ENCODE measurements around the gene B3GNT9. TPM values are rescaled to one million over a fixed set of nuclear protein-coding genes. Genes with fewer than 3 reads are reported as not detected.

B3GNT9 gene
- polyA plus RNA-seq, 2 of the 4 experiments (the other 2 are of a cell fraction) = 6.8 to 9.3 TPM

- ATAC-seq (no peak), DNase-seq (ENCODE audit: low read depth in 1 of 2, low spot score in 1 of 2) (no peak), FAIRE-seq (no peak)
- TF ChIP-seq TFCP2L1 (CRISPR knock-in tag; IDR thresholded peaks at IDR 0.05) = no peak
- WGBS (ENCODE audit: missing lambda C conversion rate) = 90% methylated on average over 8 of the region's 13 CpGs
- Histone ChIP-seq H3K4me1 (no peaks in the 10 kb centered on the region), H3K27ac (no peak overlapping the region), H3K4me3 (no peak overlapping the region), H3K9me3 (no peaks in the 10 kb centered on the region), H3K4me2 (no peak overlapping the region)
- POLR2A ChIA-PET = interaction anchor here (1.2 kb wide), 1 partner anchor 9 kb away, joined by 3 read pairs; the partner anchor contains the start of gene B3GNT9
- CTCF ChIA-PET = interaction anchor here (0.8 to 15.6 kb wide), 7 partner anchors 9 to 187 kb away, joined by 3 to 193 read pairs (median 6); partner anchors contain the start of genes B3GNT9 and CES3
Observed at GRCh38 chr16:67141391-67141790, 9.4 kb downstream of the B3GNT9 start.

- DNase-seq (ENCODE audit: low read depth in 1 of 2, low spot score in 1 of 2) (no peak), ATAC-seq (no peak), FAIRE-seq (no peak)
- ChIA-PET POLR2A (no interaction called here), CTCF (interaction anchor here (0.7 to 15.6 kb wide), 7 partner anchors 17 to 177 kb away, joined by 3 to 193 read pairs (median 3); partner anchors contain the start of genes B3GNT9 and CES3)
- no peaks in the 10 kb centered on the region for H3K9me3 ChIP-seq
- WGBS (ENCODE audit: missing lambda C conversion rate) = 71% methylated on average over 3 of the region's 3 CpGs
- no peak overlapping the region for H3K4me3 ChIP-seq
- no peak overlapping the region for H3K27ac ChIP-seq
- no peak overlapping the region for H3K4me2 ChIP-seq
- TF ChIP-seq ESRRA (IDR thresholded peaks at IDR 0.05; ENCODE audit: borderline replicate concordance, low read length) (no peak), ATOH8 (CRISPR knock-in tag; IDR thresholded peaks at IDR 0.05; ENCODE audit: low read depth) (no peak), EHF (CRISPR knock-in tag; IDR thresholded peaks at IDR 0.05) (no peak), KDM1A (IDR thresholded peaks at IDR 0.05; ENCODE audit: low read depth) (no peak), HDAC2 (IDR thresholded peaks at IDR 0.05) (no peak), CTCF (IDR thresholded peaks at IDR 0.05) (no peak), FOSB (CRISPR knock-in tag; IDR thresholded peaks at IDR 0.05) (no peak), BHLHE40 (IDR thresholded peaks at IDR 0.05; ENCODE audit: low read depth, low read length) (no peak)
- H3K4me1 ChIP-seq = no peaks in the 10 kb centered on the region
Observed at GRCh38 chr16:67137605-67138004, 13.2 kb downstream of the B3GNT9 start.

GRCh38 chr16:67129422-67129821 is 21.4 kb downstream of the B3GNT9 start:
- no peak for DNase-seq (ENCODE audit: low read depth in 1 of 2, low spot score in 1 of 2)
- FAIRE-seq = no peak
- CTCF ChIA-PET = interaction anchor here (0.9 to 3.6 kb wide), 8 partner anchors 10 to 153 kb away, joined by 3 to 18 read pairs (median 4); partner anchors contain the start of gene B3GNT9

More at GRCh38 chr16:67129422-67129821, 21.4 kb downstream of the B3GNT9 start:
- no peaks in the 10 kb centered on the region for H3K9me3 ChIP-seq
- POLR2A ChIA-PET = no interaction called here
- WGBS (ENCODE audit: missing lambda C conversion rate) = 97% methylated on average over 3 of the region's 3 CpGs
- TF ChIP-seq FOXS1 (CRISPR knock-in tag; IDR thresholded peaks at IDR 0.05) (no peak), EHMT2 (IDR thresholded peaks at IDR 0.05; ENCODE audit: low read depth) (no peak), CBX2 (IDR thresholded peaks at IDR 0.05; ENCODE audit: borderline replicate concordance, low read depth) (no peak), MYC (IDR thresholded peaks at IDR 0.05; ENCODE audit: borderline replicate concordance, low read length) (no peak), HMGXB4 (CRISPR knock-in tag; IDR thresholded peaks at IDR 0.05; ENCODE audit: borderline replicate concordance) (no peak), TP53 (CRISPR knock-in tag; IDR thresholded peaks at IDR 0.05) (no peak), BCL3 (IDR thresholded peaks at IDR 0.05) (no peak), NR3C1 (IDR thresholded peaks at IDR 0.05) (no peak)
- H3K4me2 ChIP-seq = no peak overlapping the region
- no peak overlapping the region for H3K27ac ChIP-seq
- H3K4me1 ChIP-seq = no peaks in the 10 kb centered on the region
- ATAC-seq = no peak; a peak in 1 of 6 replicates
- H3K4me3 ChIP-seq = no peak overlapping the region
